Measurements from ENCODE around the gene DNPEP. TPM values are rescaled to one million over a fixed set of nuclear protein-coding genes. Genes with fewer than 3 reads are reported as not detected.

The DNPEP gene
- total and polyA plus RNA-seq, 2 of the 4 experiments (the other 2 are of a cell fraction): 74.2 to 89.4 TPM

DNA sequence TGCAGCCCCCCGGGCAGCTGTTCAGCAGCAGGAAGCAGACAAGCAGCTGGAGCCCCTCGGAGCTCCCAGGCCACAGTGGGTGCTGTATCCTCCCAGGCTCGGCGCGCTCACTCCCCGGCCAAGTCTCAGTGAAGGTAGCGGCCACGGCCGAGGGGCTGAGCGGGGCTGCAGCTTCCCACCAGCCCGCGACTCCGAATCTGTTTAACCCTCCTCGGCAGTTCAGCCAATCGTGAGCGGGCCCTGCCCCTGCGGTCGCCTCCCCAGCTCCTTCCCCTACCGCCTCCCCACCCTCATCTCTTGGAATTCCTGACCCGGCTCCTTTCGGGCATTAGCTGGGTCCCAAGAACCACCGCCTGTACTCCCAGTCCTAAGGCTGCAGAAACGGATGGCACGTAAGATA, 55.2 kb downstream of the DNPEP start, which contains the start of gene RESP18:
Gene RESP18, minus strand, starts transcription at position 203 of the 400 bp plus-strand sequence.
- no peak for TF ChIP-seq CEBPB (IDR thresholded peaks at IDR 0.05; ENCODE audit: low read depth, low read length)
- TF ChIP-seq SMC3 (IDR thresholded peaks at IDR 0.05; ENCODE audit: low read depth, low read length): no peak
- no peak for TF ChIP-seq NFE2L2 (IDR thresholded peaks at IDR 0.05; ENCODE audit: low read depth, low read length)
- TF ChIP-seq, protein P1, sequence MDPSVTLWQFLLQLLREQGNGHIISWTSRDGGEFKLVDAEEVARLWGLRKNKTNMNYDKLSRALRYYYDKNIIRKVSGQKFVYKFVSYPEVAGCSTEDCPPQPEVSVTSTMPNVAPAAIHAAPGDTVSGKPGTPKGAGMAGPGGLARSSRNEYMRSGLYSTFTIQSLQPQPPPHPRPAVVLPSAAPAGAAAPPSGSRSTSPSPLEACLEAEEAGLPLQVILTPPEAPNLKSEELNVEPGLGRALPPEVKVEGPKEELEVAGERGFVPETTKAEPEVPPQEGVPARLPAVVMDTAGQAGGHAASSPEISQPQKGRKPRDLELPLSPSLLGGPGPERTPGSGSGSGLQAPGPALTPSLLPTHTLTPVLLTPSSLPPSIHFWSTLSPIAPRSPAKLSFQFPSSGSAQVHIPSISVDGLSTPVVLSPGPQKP (IDR thresholded peaks at IDR 0.05; ENCODE audit: borderline replicate concordance, low read depth, low read length): no peak
- TF ChIP-seq POLR2A (IDR thresholded peaks at IDR 0.05; ENCODE audit: low read depth, low read length): no peak
- TF ChIP-seq, protein P2, sequence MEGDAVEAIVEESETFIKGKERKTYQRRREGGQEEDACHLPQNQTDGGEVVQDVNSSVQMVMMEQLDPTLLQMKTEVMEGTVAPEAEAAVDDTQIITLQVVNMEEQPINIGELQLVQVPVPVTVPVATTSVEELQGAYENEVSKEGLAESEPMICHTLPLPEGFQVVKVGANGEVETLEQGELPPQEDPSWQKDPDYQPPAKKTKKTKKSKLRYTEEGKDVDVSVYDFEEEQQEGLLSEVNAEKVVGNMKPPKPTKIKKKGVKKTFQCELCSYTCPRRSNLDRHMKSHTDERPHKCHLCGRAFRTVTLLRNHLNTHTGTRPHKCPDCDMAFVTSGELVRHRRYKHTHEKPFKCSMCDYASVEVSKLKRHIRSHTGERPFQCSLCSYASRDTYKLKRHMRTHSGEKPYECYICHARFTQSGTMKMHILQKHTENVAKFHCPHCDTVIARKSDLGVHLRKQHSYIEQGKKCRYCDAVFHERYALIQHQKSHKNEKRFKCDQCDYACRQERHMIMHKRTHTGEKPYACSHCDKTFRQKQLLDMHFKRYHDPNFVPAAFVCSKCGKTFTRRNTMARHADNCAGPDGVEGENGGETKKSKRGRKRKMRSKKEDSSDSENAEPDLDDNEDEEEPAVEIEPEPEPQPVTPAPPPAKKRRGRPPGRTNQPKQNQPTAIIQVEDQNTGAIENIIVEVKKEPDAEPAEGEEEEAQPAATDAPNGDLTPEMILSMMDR (conservative IDR thresholded peaks at IDR 0.05; ENCODE audit: low read depth, low read length): no peak
- no peak for TF ChIP-seq CHD1 (IDR thresholded peaks at IDR 0.05; ENCODE audit: low read depth, low read length)
- Histone ChIP-seq H3K9me1 (ENCODE audit: insufficient read depth, low read length) (no peaks in the 10 kb centered on the region), H3K4me1 (ENCODE audit: control insufficient read depth, insufficient read depth, low read length) (no peaks in the 10 kb centered on the region), H3K9ac (ENCODE audit: low read depth, low read length) (no peak within 1 kb of the TSS), H3K27me3 (ENCODE audit: control insufficient read depth, insufficient read depth, low read length) (peaks cover 56% of the 10 kb centered on the region), H4K8ac (ENCODE audit: low read depth in 2 of 2, low read length in 2 of 2) (no peak within 1 kb of the TSS), H3K36me3 (ENCODE audit: control insufficient read depth, insufficient read depth, low read length) (no peaks in the 10 kb centered on the region), H3K4me2 (ENCODE audit: low read depth, low read length) (peak within 1 kb of the TSS; percentile 48), H3K23ac (ENCODE audit: low read depth, low read length) (no peak within 1 kb of the TSS), H3K14ac (replicated peaks; ENCODE audit: low read depth, low read length) (no peak within 1 kb of the TSS), H4K5ac (ENCODE audit: low read depth, low read length) (no peak within 1 kb of the TSS), H3K79me1 (ENCODE audit: low read depth in 1 of 2, low read length in 2 of 2) (no peaks in the 10 kb centered on the region), H2BK5ac (ENCODE audit: low read depth, low read length, poor library complexity, severe bottlenecking) (no peak within 1 kb of the TSS), H3K9me3 (ENCODE audit: control insufficient read depth, insufficient read depth, low read length) (peaks cover 6% of the 10 kb centered on the region), H3K56ac (ENCODE audit: extremely low read depth, insufficient read depth, low read length) (no peak within 1 kb of the TSS), H2AK5ac (ENCODE audit: low read depth, low read length) (no peak within 1 kb of the TSS), H2AFZ (replicated peaks; ENCODE audit: low read length, poor library complexity) (peak within 1 kb of the TSS; percentile 69), H3K18ac (ENCODE audit: low read depth, low read length) (no peak within 1 kb of the TSS), H3K4ac (ENCODE audit: low read depth, low read length) (no peak within 1 kb of the TSS), H2BK120ac (ENCODE audit: low read depth, low read length) (no peak within 1 kb of the TSS), H4K20me1 (ENCODE audit: insufficient read depth, low read length) (no peaks in the 10 kb centered on the region), H2BK20ac (ENCODE audit: low read depth, low read length) (no peak within 1 kb of the TSS), H3K27ac (ENCODE audit: insufficient read depth, low read length) (no peak within 1 kb of the TSS), H4K91ac (ENCODE audit: insufficient read depth, low read depth, low read length) (no peak within 1 kb of the TSS), H2BK15ac (ENCODE audit: low read depth, low read length) (no peak within 1 kb of the TSS), H2AK9ac (replicated peaks; ENCODE audit: low read depth, low read length, poor library complexity) (no peak within 1 kb of the TSS), H3K4me3 (ENCODE audit: insufficient read depth, low read depth, low read length) (no peak within 1 kb of the TSS)
- ATAC-seq (ENCODE audit: low read depth): no peak
- DNase-seq: no peak
- WGBS, 2 experiments (ENCODE audit: extremely low coverage in 2 of 2, insufficient read length in 1 of 2): 0% methylated on average over 8 of the region's 24 CpGs; no CpG with 5 or more reads in 1 of the 2 experiments
- dilution Hi-C loops (cut with HindIII; ENCODE audit: low sequenced_read_pairs, unreplicated experiment) (no loop called here), intact Hi-C loops (cut with micrococcal nuclease) (no loop called here), in situ Hi-C loops (cut with MboI; ENCODE audit: low sequenced_read_pairs) (no loop called here)
- CTCF ChIA-PET: no interaction called here
- POLR2A ChIA-PET (ENCODE audit: unreplicated experiment): no interaction called here
- BruUV-seq (replicated peaks): no TSS peak

Measured in IMR-90 (cell line).